Activated naive CD8-positive, alpha-beta T cell treated with anti-CD3 and anti-CD28 coated beads, Interleukin-2, amount 50 U/mL, for 24 hours (primary cell): ENCODE measurements around the gene SPTSSB.
A peak's percentile ranks its signal among the peaks of the same experiment; 100 is the strongest.

Experiments used
- ATAC-seq: fragments of 150-1000 bp; cut with Tn5 transposase; one replicate; pipeline ENCODE4 v1.10.0; 2021
- DNase-seq: peaks from one replicate; pipeline ENCODE4 v3.0.0; 2021
- H3K27ac Mint-ChIP-seq: one replicate; pipeline ENCODE4 v1.8.0; 2021; ENCODE audit warnings: mild to moderate bottlenecking, mixed read lengths
- H3K27me3 Mint-ChIP-seq: one replicate; pipeline ENCODE4 v1.8.0; 2021; ENCODE audit warnings: mixed read lengths
- H3K36me3 Mint-ChIP-seq: one replicate; pipeline ENCODE4 v1.8.0; 2021; ENCODE audit warnings: low read depth, mixed read lengths
- H3K4me1 Mint-ChIP-seq: one replicate; pipeline ENCODE4 v1.8.0; 2021; ENCODE audit warnings: mixed read lengths
- H3K4me3 Mint-ChIP-seq: one replicate; pipeline ENCODE4 v1.8.0; 2021; ENCODE audit warnings: mild to moderate bottlenecking, moderate library complexity, mixed read lengths
- H3K9me3 Mint-ChIP-seq: one replicate; pipeline ENCODE4 v1.8.0; 2021; ENCODE audit warnings: mixed read lengths

The SPTSSB gene

GRCh38 chr3:161337311-161337710, 34.0 kb downstream of the SPTSSB start:
- H3K9me3 Mint-ChIP-seq, result no peaks in the 10 kb centered on the region
- no peaks in the 10 kb centered on the region for H3K4me1 Mint-ChIP-seq
- H3K36me3 Mint-ChIP-seq, result no peaks in the 10 kb centered on the region
- H3K4me3 Mint-ChIP-seq, result no peak overlapping the region
- H3K27me3 Mint-ChIP-seq, result peaks cover 14% of the 10 kb centered on the region
- no peak overlapping the region for H3K27ac Mint-ChIP-seq
- ATAC-seq, result no peak
- no peak for DNase-seq

- no peaks in the 10 kb centered on the region for H3K36me3 Mint-ChIP-seq
- H3K27ac Mint-ChIP-seq, result no peak overlapping the region
- H3K4me1 Mint-ChIP-seq, result no peaks in the 10 kb centered on the region
- H3K4me3 Mint-ChIP-seq, result no peak overlapping the region
- H3K27me3 Mint-ChIP-seq, result peaks cover 14% of the 10 kb centered on the region
- ATAC-seq (no peak), DNase-seq (no peak)
- H3K9me3 Mint-ChIP-seq, result no peaks in the 10 kb centered on the region
These were observed 34.7 kb downstream of the SPTSSB start for GRCh38 chr3:161336661-161337060.

- Mint-ChIP-seq H3K27me3 (peaks cover 22% of the 10 kb centered on the region), H3K36me3 (no peaks in the 10 kb centered on the region), H3K9me3 (no peaks in the 10 kb centered on the region), H3K4me1 (no peaks in the 10 kb centered on the region), H3K27ac (no peak overlapping the region), H3K4me3 (no peak overlapping the region)
- ATAC-seq, result no peak
- no peak for DNase-seq
These were observed 37.6 kb downstream of the SPTSSB start for GRCh38 chr3:161333696-161334095.

- Mint-ChIP-seq H3K4me1 (no peaks in the 10 kb centered on the region), H3K9me3 (no peaks in the 10 kb centered on the region), H3K27me3 (peaks cover 17% of the 10 kb centered on the region), H3K36me3 (no peaks in the 10 kb centered on the region), H3K27ac (no peak overlapping the region), H3K4me3 (no peak overlapping the region)
- DNase-seq (no peak), ATAC-seq (no peak)
These were observed 38.5 kb downstream of the SPTSSB start for GRCh38 chr3:161332792-161333191.

- ATAC-seq (no peak), DNase-seq (no peak)
- Mint-ChIP-seq H3K27me3 (peaks cover 3% of the 10 kb centered on the region), H3K36me3 (no peaks in the 10 kb centered on the region), H3K27ac (no peak overlapping the region), H3K4me1 (no peaks in the 10 kb centered on the region), H3K9me3 (peaks cover 12% of the 10 kb centered on the region), H3K4me3 (no peak overlapping the region)
These were observed 46.3 kb downstream of the SPTSSB start for GRCh38 chr3:161325059-161325458.

- Mint-ChIP-seq H3K36me3 (no peaks in the 10 kb centered on the region), H3K27me3 (no peaks in the 10 kb centered on the region), H3K4me3 (no peak overlapping the region), H3K4me1 (no peaks in the 10 kb centered on the region), H3K27ac (no peak overlapping the region), H3K9me3 (peaks cover 16% of the 10 kb centered on the region)
- no peak for ATAC-seq
- DNase-seq, result no peak
These were observed 47.2 kb downstream of the SPTSSB start for GRCh38 chr3:161323926-161324621.

GRCh38 chr3:161322781-161323568, 48.3 kb downstream of the SPTSSB start:
- H3K27me3 Mint-ChIP-seq, result peaks cover 7% of the 10 kb centered on the region
- H3K36me3 Mint-ChIP-seq, result no peaks in the 10 kb centered on the region
- H3K4me3 Mint-ChIP-seq, result no peak overlapping the region
- H3K4me1 Mint-ChIP-seq, result no peaks in the 10 kb centered on the region
- H3K27ac Mint-ChIP-seq, result no peak overlapping the region
- no peak for ATAC-seq
- DNase-seq, result no peak
- peaks cover 16% of the 10 kb centered on the region for H3K9me3 Mint-ChIP-seq

GRCh38 chr3:161320837-161321236, 50.5 kb downstream of the SPTSSB start:
- peaks cover 16% of the 10 kb centered on the region for H3K9me3 Mint-ChIP-seq
- no peaks in the 10 kb centered on the region for H3K36me3 Mint-ChIP-seq
- no peak for ATAC-seq
- peaks cover 7% of the 10 kb centered on the region for H3K4me1 Mint-ChIP-seq
- H3K27ac Mint-ChIP-seq, result no peak overlapping the region
- no peak for DNase-seq
- peaks cover 23% of the 10 kb centered on the region for H3K27me3 Mint-ChIP-seq
- H3K4me3 Mint-ChIP-seq, result no peak overlapping the region

- ATAC-seq, result no peak
- H3K27ac Mint-ChIP-seq, result no peak overlapping the region
- H3K4me3 Mint-ChIP-seq, result no peak overlapping the region
- peaks cover 27% of the 10 kb centered on the region for H3K27me3 Mint-ChIP-seq
- H3K4me1 Mint-ChIP-seq, result peaks cover 17% of the 10 kb centered on the region
- no peaks in the 10 kb centered on the region for H3K36me3 Mint-ChIP-seq
- no peak for DNase-seq
- H3K9me3 Mint-ChIP-seq, result peaks cover 16% of the 10 kb centered on the region
These were observed 51.5 kb downstream of the SPTSSB start for GRCh38 chr3:161319867-161320266.

- peaks cover 40% of the 10 kb centered on the region for H3K4me1 Mint-ChIP-seq
- H3K4me3 Mint-ChIP-seq, result no peak overlapping the region
- H3K36me3 Mint-ChIP-seq, result no peaks in the 10 kb centered on the region
- ATAC-seq (no peak), DNase-seq (no peak)
- H3K27me3 Mint-ChIP-seq, result peaks cover 34% of the 10 kb centered on the region
- peaks cover 16% of the 10 kb centered on the region for H3K9me3 Mint-ChIP-seq
- no peak overlapping the region for H3K27ac Mint-ChIP-seq
These were observed 54.2 kb downstream of the SPTSSB start for GRCh38 chr3:161317077-161317476.

- no peak overlapping the region for H3K27ac Mint-ChIP-seq
- peaks cover 13% of the 10 kb centered on the region for H3K9me3 Mint-ChIP-seq
- peaks cover 34% of the 10 kb centered on the region for H3K27me3 Mint-ChIP-seq
- H3K4me3 Mint-ChIP-seq, result no peak overlapping the region
- no peaks in the 10 kb centered on the region for H3K36me3 Mint-ChIP-seq
- DNase-seq (no peak), ATAC-seq (peak; percentile 44)
- H3K4me1 Mint-ChIP-seq, result peaks cover 49% of the 10 kb centered on the region
These were observed 55.2 kb downstream of the SPTSSB start for GRCh38 chr3:161316006-161316689.

- H3K27me3 Mint-ChIP-seq, result peaks cover 35% of the 10 kb centered on the region
- peaks cover 3% of the 10 kb centered on the region for H3K9me3 Mint-ChIP-seq
- peaks cover 2% of the 10 kb centered on the region for H3K36me3 Mint-ChIP-seq
- H3K27ac Mint-ChIP-seq, result no peak overlapping the region
- no peak overlapping the region for H3K4me3 Mint-ChIP-seq
- no peak for ATAC-seq
- no peak for DNase-seq
- H3K4me1 Mint-ChIP-seq, result peaks cover 62% of the 10 kb centered on the region
These were observed 56.4 kb downstream of the SPTSSB start for GRCh38 chr3:161314836-161315395.

- H3K27ac Mint-ChIP-seq, result peak overlapping the region; percentile 85
- peaks cover 11% of the 10 kb centered on the region for H3K36me3 Mint-ChIP-seq
- peak; percentile 62 for DNase-seq
- peaks cover 20% of the 10 kb centered on the region for H3K9me3 Mint-ChIP-seq
- H3K27me3 Mint-ChIP-seq, result peaks cover 20% of the 10 kb centered on the region
- peaks cover 68% of the 10 kb centered on the region for H3K4me1 Mint-ChIP-seq
- peak; percentile 84 for ATAC-seq
- peak overlapping the region; percentile 53 for H3K4me3 Mint-ChIP-seq
These were observed 60.5 kb downstream of the SPTSSB start for GRCh38 chr3:161310649-161311423.
